NB4 (cell line): ENCODE results near the gene CAST.

ENCODE experiments used
- DNase-seq: peaks from one replicate; pipeline ENCODE4 v3.0.0; 2010; ENCODE audit warnings: low read depth
- H3K4me3 ChIP-seq: one replicate; pipeline ENCODE4 v1.5.1; 2011; ENCODE audit warnings: mild to moderate bottlenecking, low read depth, low read length, moderate library complexity
- MYC ChIP-seq: IDR thresholded peaks from 2 replicates; pipeline ENCODE4 v1.6.1; 2011; ENCODE audit warnings: low read depth, low read length
- POLR2A ChIP-seq: IDR thresholded peaks from 2 replicates; pipeline ENCODE4 v1.6.1; 2011; ENCODE audit warnings: mild to moderate bottlenecking; ENCODE audit not compliant: insufficient read length; ENCODE audit errors: extremely low read depth
- TF ChIP-seq, protein P1 (sequence below): IDR thresholded peaks from 2 replicates; pipeline ENCODE4 v1.6.1; 2011; ENCODE audit warnings: low read depth, low read length
- TF ChIP-seq, protein P2 (sequence below): IDR thresholded peaks from one replicate; pipeline ENCODE4 v1.5.1; 2012; ENCODE audit warnings: low read depth, low read length

The CAST gene

DNA sequence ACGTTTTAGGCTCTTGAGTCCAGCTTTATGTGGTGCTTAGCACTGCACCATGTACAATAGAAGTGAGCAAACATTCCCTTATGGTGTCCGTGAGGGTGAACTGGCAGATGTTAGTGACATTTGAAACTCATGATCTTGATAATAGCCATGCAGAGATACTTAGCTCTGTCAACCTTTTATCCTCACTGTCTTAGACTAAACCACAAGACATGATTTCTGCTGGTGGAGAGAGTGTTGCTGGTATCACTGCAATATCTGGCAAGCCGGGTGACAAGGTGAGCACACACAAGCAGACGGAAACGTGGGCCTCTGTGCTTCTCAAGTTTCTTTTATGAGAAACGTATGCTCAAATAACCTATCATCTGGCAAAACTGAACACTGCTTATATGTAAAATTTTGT is 68.4 kb downstream of the CAST start:
- TF ChIP-seq, protein P1, sequence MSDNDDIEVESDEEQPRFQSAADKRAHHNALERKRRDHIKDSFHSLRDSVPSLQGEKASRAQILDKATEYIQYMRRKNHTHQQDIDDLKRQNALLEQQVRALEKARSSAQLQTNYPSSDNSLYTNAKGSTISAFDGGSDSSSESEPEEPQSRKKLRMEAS = no peak
- TF ChIP-seq MYC (no peak), POLR2A (no peak)
- TF ChIP-seq, protein P2, sequence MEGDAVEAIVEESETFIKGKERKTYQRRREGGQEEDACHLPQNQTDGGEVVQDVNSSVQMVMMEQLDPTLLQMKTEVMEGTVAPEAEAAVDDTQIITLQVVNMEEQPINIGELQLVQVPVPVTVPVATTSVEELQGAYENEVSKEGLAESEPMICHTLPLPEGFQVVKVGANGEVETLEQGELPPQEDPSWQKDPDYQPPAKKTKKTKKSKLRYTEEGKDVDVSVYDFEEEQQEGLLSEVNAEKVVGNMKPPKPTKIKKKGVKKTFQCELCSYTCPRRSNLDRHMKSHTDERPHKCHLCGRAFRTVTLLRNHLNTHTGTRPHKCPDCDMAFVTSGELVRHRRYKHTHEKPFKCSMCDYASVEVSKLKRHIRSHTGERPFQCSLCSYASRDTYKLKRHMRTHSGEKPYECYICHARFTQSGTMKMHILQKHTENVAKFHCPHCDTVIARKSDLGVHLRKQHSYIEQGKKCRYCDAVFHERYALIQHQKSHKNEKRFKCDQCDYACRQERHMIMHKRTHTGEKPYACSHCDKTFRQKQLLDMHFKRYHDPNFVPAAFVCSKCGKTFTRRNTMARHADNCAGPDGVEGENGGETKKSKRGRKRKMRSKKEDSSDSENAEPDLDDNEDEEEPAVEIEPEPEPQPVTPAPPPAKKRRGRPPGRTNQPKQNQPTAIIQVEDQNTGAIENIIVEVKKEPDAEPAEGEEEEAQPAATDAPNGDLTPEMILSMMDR = no peak

DNA sequence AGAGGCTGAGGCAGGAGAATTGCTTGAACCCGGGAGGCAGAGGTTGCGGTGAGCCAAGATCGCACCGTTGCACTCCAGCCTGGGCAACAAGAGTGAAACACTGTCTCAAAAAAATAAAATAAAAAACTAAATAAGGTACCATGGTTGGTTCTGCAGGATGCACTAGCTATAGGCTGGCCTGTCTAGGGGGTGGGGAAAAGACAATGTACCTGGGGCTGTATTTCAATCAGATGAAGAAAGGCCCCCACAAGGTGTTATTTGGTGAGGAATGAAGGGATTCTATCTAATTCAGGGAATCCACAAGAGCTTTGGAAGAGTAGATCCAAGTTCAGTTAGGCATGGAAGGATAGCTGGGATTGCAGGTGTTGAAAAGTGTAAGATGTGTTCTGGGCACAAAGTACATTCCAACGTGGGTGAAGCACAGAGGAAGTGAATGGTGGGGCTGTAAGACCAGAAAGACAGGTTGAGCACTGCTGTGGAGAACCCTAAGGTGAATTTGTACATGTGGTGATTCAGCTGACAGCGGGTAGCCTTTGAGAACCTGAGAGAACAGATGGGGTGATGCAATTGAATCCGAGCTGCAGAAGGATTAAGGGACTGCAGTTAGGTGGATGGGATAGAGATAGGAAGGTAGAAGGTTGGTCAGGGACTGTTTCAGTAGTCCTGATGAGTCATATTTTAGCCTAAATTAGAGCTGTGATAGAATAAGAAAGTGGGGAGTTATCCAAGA is 71.8 kb downstream of the CAST start:
- no peak for DNase-seq
- TF ChIP-seq, protein P2 = no peak
- TF ChIP-seq, protein P1 = no peak
- TF ChIP-seq MYC (no peak), POLR2A (no peak)

More for the DNA sequence above, 68.4 kb downstream of the CAST start:
- H3K4me3 ChIP-seq = no peak overlapping the region
- no peak for DNase-seq

DNA sequence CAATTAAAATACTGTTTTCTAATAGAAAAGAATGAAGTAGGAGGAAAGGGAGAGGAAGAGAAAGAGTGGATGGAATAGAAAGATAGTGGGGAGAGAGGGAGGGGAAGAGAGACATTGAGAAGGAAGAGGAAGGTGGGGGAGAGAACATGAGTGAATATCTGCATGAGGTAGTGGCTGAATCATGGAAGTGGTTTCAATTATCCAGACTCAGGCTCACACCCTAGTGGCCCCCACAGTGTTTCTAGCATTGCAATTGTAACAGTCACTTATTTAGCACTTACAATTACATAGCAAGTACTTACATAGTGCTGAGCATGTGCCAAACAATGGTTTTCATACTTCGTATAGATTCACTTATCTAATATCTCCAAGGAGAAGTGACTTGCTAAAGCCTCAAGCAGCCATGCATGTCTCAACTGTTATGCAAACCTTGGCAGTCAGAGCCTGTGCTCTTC is 72.7 kb downstream of the CAST start:
- no peak for DNase-seq
- no peak overlapping the region for H3K4me3 ChIP-seq
- TF ChIP-seq, protein P2 = no peak
- no peak for TF ChIP-seq MYC
- TF ChIP-seq POLR2A = no peak
- TF ChIP-seq, protein P1 = no peak

More for the DNA sequence above, 71.8 kb downstream of the CAST start:
- no peak overlapping the region for H3K4me3 ChIP-seq

DNA sequence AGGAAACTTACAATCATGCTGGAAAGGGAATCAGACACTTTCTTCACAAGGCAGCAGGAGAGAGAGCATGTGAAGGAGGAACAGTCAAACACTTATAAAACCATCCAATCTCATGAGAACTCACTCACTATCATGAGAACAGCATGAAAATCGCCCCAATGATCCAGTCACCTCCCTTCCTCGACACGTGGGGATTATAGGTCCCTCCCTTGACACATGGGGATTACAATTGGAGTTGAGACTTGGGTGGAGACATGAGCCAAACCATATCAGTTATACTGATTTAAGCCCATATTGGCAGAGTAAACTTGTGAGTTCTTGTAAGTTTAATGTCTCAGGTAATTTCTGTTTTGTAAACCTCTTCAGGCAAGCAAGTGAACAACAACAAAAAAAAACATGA is 74.8 kb downstream of the CAST start:
- TF ChIP-seq POLR2A = no peak
- TF ChIP-seq, protein P2 = no peak
- DNase-seq = no peak
- no peak overlapping the region for H3K4me3 ChIP-seq

DNA sequence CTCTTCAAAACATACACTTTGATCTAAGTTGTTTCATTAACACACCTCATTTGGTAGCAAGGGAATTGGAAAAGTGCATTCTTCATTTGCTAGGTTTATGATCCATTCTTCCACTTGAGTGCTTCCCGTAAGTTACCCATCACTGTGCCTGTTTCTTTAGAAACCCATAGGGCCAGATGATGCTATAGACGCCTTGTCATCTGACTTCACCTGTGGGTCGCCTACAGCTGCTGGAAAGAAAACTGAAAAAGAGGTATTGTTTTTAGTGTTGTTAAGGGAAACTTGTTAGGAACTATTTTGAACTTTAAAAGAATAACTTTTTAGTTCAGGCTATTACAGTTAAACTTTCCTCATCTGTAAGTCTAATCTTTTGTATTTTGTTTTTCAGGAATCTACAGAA is 78.9 kb downstream of the CAST start:
- TF ChIP-seq, protein P2 = no peak
- TF ChIP-seq POLR2A (no peak), MYC (no peak)
- TF ChIP-seq, protein P1 = no peak
- H3K4me3 ChIP-seq = no peak overlapping the region
- DNase-seq = no peak
